HFFc6 (cell line): ENCODE measurements around the gene SGSM1. TPM values are rescaled to one million over a fixed set of nuclear protein-coding genes. Genes with fewer than 3 reads are reported as not detected.

Source experiments
- DNase-seq: peaks from one replicate; pipeline ENCODE4 v3.0.0-alpha.2; 2018
- H3K27ac Mint-ChIP-seq: 2 replicates; pipeline ENCODE4 v1.8.0; 2020; ENCODE audit warnings: mild to moderate bottlenecking, mixed read lengths
- H3K27me3 Mint-ChIP-seq: 2 replicates; pipeline ENCODE4 v1.8.0; 2021; ENCODE audit warnings: mild to moderate bottlenecking, moderate library complexity, mixed read lengths; ENCODE audit not compliant: insufficient read depth
- H3K36me3 Mint-ChIP-seq: 2 replicates; pipeline ENCODE4 v1.8.0; 2021; ENCODE audit warnings: low read depth, mixed read lengths
- H3K4me1 Mint-ChIP-seq: 2 replicates; pipeline ENCODE4 v1.8.0; 2020; ENCODE audit warnings: low read depth, mixed read lengths
- H3K4me3 Mint-ChIP-seq: 2 replicates; pipeline ENCODE4 v1.8.0; 2020; ENCODE audit warnings: mild to moderate bottlenecking, moderate library complexity, mixed read lengths
- H3K9me3 Mint-ChIP-seq: 2 replicates; pipeline ENCODE4 v1.8.0; 2020; ENCODE audit warnings: mild to moderate bottlenecking, mixed read lengths
- total RNA-seq, 6 experiments: library from RNA; stranded (reverse); fragmentation: NEBNext Ultra II Directional; extraction: Animal tissue kit (Norgen Biotek cat#: 25700); gene quantifications; 2 replicates in 1 of 6; 3 replicates in 5 of 6; pipeline ENCODE4 v1.2.3, GENCODE V29; 2021
- TF ChIP-seq, protein P1 (sequence below): fragments of 200-600 bp; sonication (generic); IDR thresholded peaks from 2 replicates; pipeline ENCODE4 v1.5.0; 2021; ENCODE audit warnings: antibody characterized with exemption, mild to moderate bottlenecking

The SGSM1 gene
- total RNA-seq, 6 experiments from 2014 or later: not detected

DNA sequence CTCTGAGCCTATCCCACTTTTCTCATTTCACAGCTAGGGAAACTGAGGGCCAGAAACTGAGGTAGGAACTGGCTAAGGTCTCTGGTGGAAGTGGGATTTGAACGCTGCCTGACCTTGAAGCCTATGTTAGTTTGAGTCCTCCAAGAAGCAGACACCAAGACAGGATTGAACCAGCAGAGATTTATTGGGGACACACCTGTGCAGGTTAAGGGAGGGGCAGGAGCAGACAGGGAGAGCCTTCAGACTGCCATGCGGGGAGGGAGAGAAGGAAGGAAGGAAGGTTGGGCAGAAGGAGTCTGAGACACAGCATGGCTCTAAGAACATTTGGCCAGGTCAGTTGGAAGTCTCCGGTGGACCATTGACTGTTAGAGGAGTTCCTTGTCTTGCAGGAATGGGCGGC lies 59.5 kb downstream of the SGSM1 start:
- Mint-ChIP-seq H3K9me3 (peaks cover 7% of the 10 kb centered on the region; the same call in 1 of the 2 replicates), H3K36me3 (no peaks in the 10 kb centered on the region; the same call in 1 of the 2 replicates), H3K27ac (no peak overlapping the region), H3K4me3 (no peak overlapping the region), H3K27me3 (no peaks in the 10 kb centered on the region), H3K4me1 (no peaks in the 10 kb centered on the region)
- TF ChIP-seq, protein P1, sequence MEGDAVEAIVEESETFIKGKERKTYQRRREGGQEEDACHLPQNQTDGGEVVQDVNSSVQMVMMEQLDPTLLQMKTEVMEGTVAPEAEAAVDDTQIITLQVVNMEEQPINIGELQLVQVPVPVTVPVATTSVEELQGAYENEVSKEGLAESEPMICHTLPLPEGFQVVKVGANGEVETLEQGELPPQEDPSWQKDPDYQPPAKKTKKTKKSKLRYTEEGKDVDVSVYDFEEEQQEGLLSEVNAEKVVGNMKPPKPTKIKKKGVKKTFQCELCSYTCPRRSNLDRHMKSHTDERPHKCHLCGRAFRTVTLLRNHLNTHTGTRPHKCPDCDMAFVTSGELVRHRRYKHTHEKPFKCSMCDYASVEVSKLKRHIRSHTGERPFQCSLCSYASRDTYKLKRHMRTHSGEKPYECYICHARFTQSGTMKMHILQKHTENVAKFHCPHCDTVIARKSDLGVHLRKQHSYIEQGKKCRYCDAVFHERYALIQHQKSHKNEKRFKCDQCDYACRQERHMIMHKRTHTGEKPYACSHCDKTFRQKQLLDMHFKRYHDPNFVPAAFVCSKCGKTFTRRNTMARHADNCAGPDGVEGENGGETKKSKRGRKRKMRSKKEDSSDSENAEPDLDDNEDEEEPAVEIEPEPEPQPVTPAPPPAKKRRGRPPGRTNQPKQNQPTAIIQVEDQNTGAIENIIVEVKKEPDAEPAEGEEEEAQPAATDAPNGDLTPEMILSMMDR: no peak
- DNase-seq: no peak

DNA sequence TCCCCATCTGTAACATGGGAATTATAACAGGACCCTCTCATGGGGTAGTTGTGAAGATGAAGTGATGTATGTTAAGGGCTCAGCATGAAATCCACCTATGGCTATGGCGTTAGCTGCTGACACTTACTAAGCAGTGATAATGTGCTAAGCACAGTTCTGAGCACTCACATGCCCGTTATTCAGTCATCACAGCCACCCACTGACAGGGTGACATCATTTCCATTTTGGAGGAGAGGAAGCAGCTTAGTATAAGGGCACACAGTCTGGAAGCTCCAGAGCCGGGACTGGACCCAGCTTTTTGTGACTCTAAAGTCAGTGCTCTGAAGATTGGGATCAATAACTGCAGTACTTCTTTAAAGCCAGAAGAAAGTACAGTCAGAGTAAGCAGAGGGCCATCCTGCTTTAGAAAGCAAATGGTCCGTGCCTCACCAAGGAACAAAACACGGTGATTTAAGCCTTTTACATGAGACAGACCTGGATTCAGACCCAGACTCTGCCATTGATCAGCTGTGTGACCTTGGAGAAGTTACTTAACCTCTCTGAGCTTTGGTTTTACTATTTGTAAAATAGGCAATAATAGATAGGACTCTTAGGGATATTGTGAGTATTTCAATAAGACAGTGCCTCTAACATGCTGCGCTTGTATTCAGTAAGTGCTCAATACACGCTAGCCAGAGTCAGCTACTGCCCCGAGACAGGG lies 61.5 kb downstream of the SGSM1 start:
- 0 out of 2 replicates have a peak, but pooled peaks cover 2% of the 10 kb centered on the region for H3K27me3 Mint-ChIP-seq
- no peak overlapping the region for H3K27ac Mint-ChIP-seq
- H3K9me3 Mint-ChIP-seq: peaks cover 7% of the 10 kb centered on the region; the same call in 1 of the 2 replicates
- no peak for DNase-seq
- H3K36me3 Mint-ChIP-seq: no peaks in the 10 kb centered on the region
- TF ChIP-seq, protein P1: no peak
- no peaks in the 10 kb centered on the region for H3K4me1 Mint-ChIP-seq
- H3K4me3 Mint-ChIP-seq: no peak overlapping the region

DNA sequence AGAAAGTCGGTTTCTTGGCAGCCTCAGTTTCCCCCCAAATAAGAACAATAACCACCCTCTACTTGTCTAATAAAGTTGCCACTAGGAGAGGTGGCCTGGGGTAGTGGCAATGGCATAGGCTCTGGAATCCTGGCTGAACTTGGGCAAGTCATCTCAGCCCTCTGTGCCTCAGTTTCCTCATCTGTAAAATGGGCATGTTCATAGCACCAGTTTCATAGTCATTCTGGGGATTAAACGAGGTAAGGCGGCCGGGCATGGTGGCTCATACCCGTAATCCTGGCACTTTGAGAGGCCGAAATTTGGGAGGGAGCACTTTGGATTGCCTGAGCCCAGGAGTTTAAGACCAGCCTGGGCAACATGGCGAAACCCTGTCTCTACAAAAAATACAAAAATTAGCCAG lies 63.0 kb downstream of the SGSM1 start:
- Mint-ChIP-seq H3K9me3 (peaks cover 7% of the 10 kb centered on the region; the same call in 1 of the 2 replicates), H3K27ac (no peak overlapping the region), H3K4me1 (no peaks in the 10 kb centered on the region), H3K36me3 (no peaks in the 10 kb centered on the region), H3K27me3 (peaks cover 2% of the 10 kb centered on the region), H3K4me3 (no peak overlapping the region)
- TF ChIP-seq, protein P1: no peak
- no peak for DNase-seq

DNA sequence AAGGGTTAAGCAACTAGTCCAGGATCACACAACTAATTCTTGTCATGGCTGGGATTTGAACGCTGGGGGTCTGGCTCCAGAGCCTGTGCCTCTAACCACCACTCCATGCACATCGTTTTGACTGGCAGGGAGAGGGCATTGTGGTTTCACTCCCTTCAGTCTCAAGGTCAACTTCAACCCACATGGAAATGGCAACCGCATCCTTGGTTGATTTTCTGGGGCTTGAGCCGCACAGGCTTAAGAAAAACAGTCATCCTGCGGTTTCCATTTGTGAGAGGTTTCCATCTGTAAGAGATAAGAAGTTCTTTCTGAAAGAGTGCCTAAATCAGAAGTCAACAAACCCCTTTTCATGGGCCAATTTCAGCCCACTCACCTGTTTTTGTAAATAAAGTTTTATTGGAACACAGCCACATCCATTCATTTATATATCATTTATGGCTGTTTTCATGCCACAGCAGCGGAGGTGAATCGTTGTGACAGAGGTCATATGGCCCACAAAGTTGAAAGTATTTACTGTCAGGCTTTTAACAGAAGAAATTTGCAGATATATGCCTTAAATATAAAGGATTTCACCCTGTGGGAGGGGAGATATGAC lies 65.7 kb downstream of the SGSM1 start:
- Mint-ChIP-seq H3K4me1 (no peaks in the 10 kb centered on the region), H3K4me3 (no peak overlapping the region), H3K36me3 (no peaks in the 10 kb centered on the region), H3K9me3 (peaks cover 20% of the 10 kb centered on the region), H3K27ac (no peak overlapping the region), H3K27me3 (peaks cover 4% of the 10 kb centered on the region)
- TF ChIP-seq, protein P1: no peak
- no peak for DNase-seq

DNA sequence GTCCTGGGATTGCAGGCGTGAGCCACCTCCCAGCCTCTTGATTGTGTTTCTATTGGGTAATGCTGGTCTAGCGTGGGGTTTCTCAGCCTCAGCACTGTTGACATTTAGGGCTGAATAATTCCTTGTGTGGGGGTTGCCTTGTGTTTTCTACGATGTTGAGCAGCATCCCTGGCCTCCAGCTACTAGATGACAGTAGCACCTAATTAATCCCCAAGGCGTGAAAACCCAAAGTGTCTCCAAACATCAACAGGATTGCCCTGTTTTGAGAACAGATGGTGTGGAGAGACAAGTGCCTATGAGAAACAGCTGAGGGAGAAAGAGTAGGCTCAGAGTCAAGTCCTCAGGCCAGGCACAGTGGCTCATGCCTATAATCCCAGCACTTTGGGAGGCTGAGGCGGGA lies 67.2 kb downstream of the SGSM1 start:
- no peak for DNase-seq
- no peak overlapping the region for H3K4me3 Mint-ChIP-seq
- no peak overlapping the region for H3K27ac Mint-ChIP-seq
- H3K27me3 Mint-ChIP-seq: peaks cover 5% of the 10 kb centered on the region
- no peaks in the 10 kb centered on the region for H3K36me3 Mint-ChIP-seq
- H3K4me1 Mint-ChIP-seq: no peaks in the 10 kb centered on the region
- peaks cover 26% of the 10 kb centered on the region for H3K9me3 Mint-ChIP-seq
- TF ChIP-seq, protein P1: no peak
